Smooth muscle cell (in vitro differentiated cells): ENCODE measurements around the gene PCNX2. TPM values are rescaled to one million over a fixed set of nuclear protein-coding genes. Genes with fewer than 3 reads are reported as not detected.

Experiments used
- DNase-seq: peaks from one replicate; lab custom pipeline; 2025; ENCODE audit not compliant: unreplicated experiment; lab: John Stamatoyannopoulos, UW
- H2AFZ ChIP-seq: fragments of 200-600 bp; sonication (generic); 2 replicates; pipeline ENCODE4 v1.6.0; 2016; ENCODE audit warnings: antibody characterized with exemption, low read depth, mild to moderate bottlenecking
- H3F3A ChIP-seq: fragments of 200-600 bp; sonication (generic); 2 replicates; pipeline ENCODE4 v1.6.0; 2017; ENCODE audit warnings: antibody characterized with exemption, low read depth
- H3K27ac ChIP-seq: fragments of 200-600 bp; sonication (generic); 2 replicates; pipeline ENCODE4 v1.5.1; 2016; ENCODE audit warnings: low read depth, mild to moderate bottlenecking
- H3K27me3 ChIP-seq: fragments of 200-600 bp; sonication (generic); 2 replicates; pipeline ENCODE4 v1.6.1; 2016; ENCODE audit warnings: low read depth, mild to moderate bottlenecking
- H3K36me3 ChIP-seq: fragments of 200-600 bp; sonication (generic); 2 replicates; pipeline ENCODE4 v1.5.1; 2016; ENCODE audit warnings: low read depth
- H3K4me1 ChIP-seq: fragments of 200-600 bp; sonication (generic); 2 replicates; pipeline ENCODE4 v1.5.1; 2016; ENCODE audit warnings: low read depth
- H3K4me2 ChIP-seq: fragments of 200-600 bp; sonication (generic); 2 replicates; pipeline ENCODE4 v1.6.0; 2016; ENCODE audit warnings: mild to moderate bottlenecking
- H3K4me3 ChIP-seq: fragments of 200-600 bp; sonication (generic); 2 replicates; pipeline ENCODE4 v1.5.1; 2016; ENCODE audit warnings: mild to moderate bottlenecking
- H3K79me2 ChIP-seq: fragments of 200-600 bp; sonication (generic); 2 replicates; pipeline ENCODE4 v1.6.0; 2016; ENCODE audit warnings: low read depth, mild to moderate bottlenecking
- H3K9ac ChIP-seq: fragments of 200-600 bp; sonication (generic); 2 replicates; pipeline ENCODE4 v1.6.0; 2016; ENCODE audit warnings: low read depth
- H3K9me3 ChIP-seq: fragments of 200-600 bp; sonication (generic); replicated peaks from 2 replicates; pipeline ENCODE4 v1.5.1; 2016; ENCODE audit warnings: low read depth
- H4K20me1 ChIP-seq: fragments of 200-600 bp; sonication (generic); 2 replicates; pipeline ENCODE4 v1.6.0; 2016; ENCODE audit warnings: low read depth
- WGBS: methylation state at CpG from one replicate; pipeline ENCODE4 v1.1.7; 2016; ENCODE audit warnings: low lambda C conversion rate; 5-methylcytosine and 5-hydroxymethylcytosine counted together
- polyA plus RNA-seq: library from polyadenylated mRNA; unstranded; fragments of >200 nt; fragmentation: Nextera tagmentation; extraction: Ambion mirVana; gene quantifications from 2 replicates; pipeline ENCODE4 v1.2.1, GENCODE V29; 2016
- total RNA-seq: library from RNA; depleted of rRNA; stranded (reverse); fragments of >200 nt; gene quantifications from 2 replicates; pipeline ENCODE4 v1.2.3, GENCODE V29; 2014
- TF ChIP-seq, protein P1 (sequence below): fragments of 200-600 bp; sonication (generic); IDR thresholded peaks from 2 replicates; pipeline ENCODE4 v1.5.1; 2017; ENCODE audit warnings: borderline replicate concordance, mild to moderate bottlenecking, antibody characterized with exemption; ENCODE audit not compliant: insufficient read depth, poor library complexity, severe bottlenecking

Gene PCNX2
- total and polyA plus RNA-seq, 2 experiments from 2014 or later, result 4.7 to 18.2 TPM

- H3K79me2 ChIP-seq, result no peaks in the 10 kb centered on the region
- no peak overlapping the region for H3K4me3 ChIP-seq
- H3K27ac ChIP-seq, result no peak overlapping the region
- no peaks in the 10 kb centered on the region for H3K36me3 ChIP-seq
- H3K4me1 ChIP-seq, result no peaks in the 10 kb centered on the region
- no peak overlapping the region for H3K4me2 ChIP-seq
- no peaks in the 10 kb centered on the region for H3K27me3 ChIP-seq
- no peaks in the 10 kb centered on the region for H3F3A ChIP-seq
- TF ChIP-seq, protein P1, sequence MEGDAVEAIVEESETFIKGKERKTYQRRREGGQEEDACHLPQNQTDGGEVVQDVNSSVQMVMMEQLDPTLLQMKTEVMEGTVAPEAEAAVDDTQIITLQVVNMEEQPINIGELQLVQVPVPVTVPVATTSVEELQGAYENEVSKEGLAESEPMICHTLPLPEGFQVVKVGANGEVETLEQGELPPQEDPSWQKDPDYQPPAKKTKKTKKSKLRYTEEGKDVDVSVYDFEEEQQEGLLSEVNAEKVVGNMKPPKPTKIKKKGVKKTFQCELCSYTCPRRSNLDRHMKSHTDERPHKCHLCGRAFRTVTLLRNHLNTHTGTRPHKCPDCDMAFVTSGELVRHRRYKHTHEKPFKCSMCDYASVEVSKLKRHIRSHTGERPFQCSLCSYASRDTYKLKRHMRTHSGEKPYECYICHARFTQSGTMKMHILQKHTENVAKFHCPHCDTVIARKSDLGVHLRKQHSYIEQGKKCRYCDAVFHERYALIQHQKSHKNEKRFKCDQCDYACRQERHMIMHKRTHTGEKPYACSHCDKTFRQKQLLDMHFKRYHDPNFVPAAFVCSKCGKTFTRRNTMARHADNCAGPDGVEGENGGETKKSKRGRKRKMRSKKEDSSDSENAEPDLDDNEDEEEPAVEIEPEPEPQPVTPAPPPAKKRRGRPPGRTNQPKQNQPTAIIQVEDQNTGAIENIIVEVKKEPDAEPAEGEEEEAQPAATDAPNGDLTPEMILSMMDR, result no peak
- no peak for DNase-seq
- no peak overlapping the region for H2AFZ ChIP-seq
- no peak overlapping the region for H3K9ac ChIP-seq
- no peaks in the 10 kb centered on the region for H4K20me1 ChIP-seq
- no peaks in the 10 kb centered on the region for H3K9me3 ChIP-seq
Observed at GRCh38 chr1:233157245-233157644, 138.3 kb downstream of the PCNX2 start.

- H4K20me1 ChIP-seq, result no peaks in the 10 kb centered on the region
- no peak overlapping the region for H3K27ac ChIP-seq
- no peak overlapping the region for H3K9ac ChIP-seq
- H3K4me1 ChIP-seq, result no peaks in the 10 kb centered on the region
- no peak overlapping the region for H3K4me2 ChIP-seq
- no peaks in the 10 kb centered on the region for H3K27me3 ChIP-seq
- H3K79me2 ChIP-seq, result no peaks in the 10 kb centered on the region
- no peaks in the 10 kb centered on the region for H3K9me3 ChIP-seq
- DNase-seq, result no peak
- no peak overlapping the region for H2AFZ ChIP-seq
- no peaks in the 10 kb centered on the region for H3K36me3 ChIP-seq
- TF ChIP-seq, protein P1, result no peak
- H3F3A ChIP-seq, result no peaks in the 10 kb centered on the region
- 97% methylated on average over 6 of the region's 6 CpGs for WGBS
- H3K4me3 ChIP-seq, result no peak overlapping the region
Observed at GRCh38 chr1:233151861-233152260, 143.7 kb downstream of the PCNX2 start.

GRCh38 chr1:233144434-233144833 is 151.1 kb downstream of the PCNX2 start:
- no peak for DNase-seq
- no peak overlapping the region for H2AFZ ChIP-seq
- H3K36me3 ChIP-seq, result no peaks in the 10 kb centered on the region

DNA sequence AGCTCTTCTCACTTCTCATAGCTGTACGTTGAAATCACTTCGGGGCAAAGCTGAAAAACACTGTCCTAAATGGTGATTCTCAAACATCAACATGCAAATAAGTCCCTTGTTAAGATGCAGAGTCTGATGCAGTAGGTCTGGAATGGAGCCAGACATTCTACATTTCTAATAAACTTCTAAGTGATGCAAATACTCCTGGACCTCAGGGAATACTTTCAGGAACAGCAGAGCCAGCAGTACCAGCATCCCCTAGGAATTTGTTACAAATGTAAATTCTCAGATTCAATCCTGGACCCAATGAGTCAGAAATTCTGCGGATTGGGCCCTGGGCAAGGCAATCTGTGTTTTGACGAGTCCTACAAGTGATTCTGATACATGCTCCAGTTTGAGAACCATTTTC is 152.3 kb downstream of the PCNX2 start:
- no peaks in the 10 kb centered on the region for H3K4me1 ChIP-seq
- no peak for DNase-seq
- no peaks in the 10 kb centered on the region for H3K9me3 ChIP-seq
- no peaks in the 10 kb centered on the region for H3K36me3 ChIP-seq
- H3K27me3 ChIP-seq, result no peaks in the 10 kb centered on the region
- no peak overlapping the region for H3K9ac ChIP-seq
- H4K20me1 ChIP-seq, result no peaks in the 10 kb centered on the region
- H3K79me2 ChIP-seq, result no peaks in the 10 kb centered on the region
- H3K4me3 ChIP-seq, result no peak overlapping the region
- 79% methylated on average over 4 of the region's 4 CpGs for WGBS
- H3K4me2 ChIP-seq, result no peak overlapping the region
- no peak overlapping the region for H3K27ac ChIP-seq
- H2AFZ ChIP-seq, result no peak overlapping the region
- TF ChIP-seq, protein P1, result no peak
- H3F3A ChIP-seq, result no peaks in the 10 kb centered on the region

More at GRCh38 chr1:233144434-233144833, 151.1 kb downstream of the PCNX2 start:
- H3F3A ChIP-seq, result no peaks in the 10 kb centered on the region
- no peaks in the 10 kb centered on the region for H3K4me1 ChIP-seq
- H3K4me2 ChIP-seq, result no peak overlapping the region
- H3K4me3 ChIP-seq, result no peak overlapping the region
- no peaks in the 10 kb centered on the region for H3K79me2 ChIP-seq
- no peaks in the 10 kb centered on the region for H3K9me3 ChIP-seq
- no peak overlapping the region for H3K27ac ChIP-seq
- H3K27me3 ChIP-seq, result no peaks in the 10 kb centered on the region
- no peak overlapping the region for H3K9ac ChIP-seq
- H4K20me1 ChIP-seq, result no peaks in the 10 kb centered on the region
- 95% methylated on average over 2 of the region's 2 CpGs for WGBS
- TF ChIP-seq, protein P1, result no peak
